PFSK-1 (cell line): Measurements from ENCODE around the gene RPL36AL.

Experiments
- POLR2AphosphoS5 ChIP-seq: IDR thresholded peaks from 2 replicates; pipeline ENCODE4 v1.6.1; 2012; ENCODE audit warnings: low read depth, mild to moderate bottlenecking, control low read depth, low read length, moderate library complexity
- SIN3A ChIP-seq: IDR thresholded peaks from 2 replicates; pipeline ENCODE4 v1.6.1; 2012; ENCODE audit warnings: mild to moderate bottlenecking, low read length, moderate library complexity, borderline replicate concordance; ENCODE audit not compliant: insufficient read depth

- no peak for TF ChIP-seq SIN3A
- TF ChIP-seq POLR2AphosphoS5, result no peak
Observed at GRCh38 chr14:49621114-49621881, 872 bp upstream of the RPL36AL start.
